Activated CD8-positive, alpha-beta memory T cell treated with anti-CD3 and anti-CD28 coated beads for 48 hours (primary cell): ENCODE data around the gene PCNX1.

Experiments
- DNase-seq, 3 experiments: peaks; one replicate each; pipeline ENCODE4 v3.0.0-alpha.2; 2020; ENCODE audit warnings: low read depth in 2 of 3, low spot score in 2 of 3

PCNX1 gene

GRCh38 chr14:70956511-70956910 lies 49.3 kb downstream of the PCNX1 start:
- DNase-seq: no peak

GRCh38 chr14:70957710-70958109 lies 50.5 kb downstream of the PCNX1 start:
- DNase-seq: no peak

GRCh38 chr14:70962935-70963334 lies 55.7 kb downstream of the PCNX1 start:
- DNase-seq: no peak

GRCh38 chr14:70964492-70964891 lies 57.2 kb downstream of the PCNX1 start:
- DNase-seq: no peak

GRCh38 chr14:70971560-70971959 lies 64.3 kb downstream of the PCNX1 start:
- DNase-seq: no peak

DNA sequence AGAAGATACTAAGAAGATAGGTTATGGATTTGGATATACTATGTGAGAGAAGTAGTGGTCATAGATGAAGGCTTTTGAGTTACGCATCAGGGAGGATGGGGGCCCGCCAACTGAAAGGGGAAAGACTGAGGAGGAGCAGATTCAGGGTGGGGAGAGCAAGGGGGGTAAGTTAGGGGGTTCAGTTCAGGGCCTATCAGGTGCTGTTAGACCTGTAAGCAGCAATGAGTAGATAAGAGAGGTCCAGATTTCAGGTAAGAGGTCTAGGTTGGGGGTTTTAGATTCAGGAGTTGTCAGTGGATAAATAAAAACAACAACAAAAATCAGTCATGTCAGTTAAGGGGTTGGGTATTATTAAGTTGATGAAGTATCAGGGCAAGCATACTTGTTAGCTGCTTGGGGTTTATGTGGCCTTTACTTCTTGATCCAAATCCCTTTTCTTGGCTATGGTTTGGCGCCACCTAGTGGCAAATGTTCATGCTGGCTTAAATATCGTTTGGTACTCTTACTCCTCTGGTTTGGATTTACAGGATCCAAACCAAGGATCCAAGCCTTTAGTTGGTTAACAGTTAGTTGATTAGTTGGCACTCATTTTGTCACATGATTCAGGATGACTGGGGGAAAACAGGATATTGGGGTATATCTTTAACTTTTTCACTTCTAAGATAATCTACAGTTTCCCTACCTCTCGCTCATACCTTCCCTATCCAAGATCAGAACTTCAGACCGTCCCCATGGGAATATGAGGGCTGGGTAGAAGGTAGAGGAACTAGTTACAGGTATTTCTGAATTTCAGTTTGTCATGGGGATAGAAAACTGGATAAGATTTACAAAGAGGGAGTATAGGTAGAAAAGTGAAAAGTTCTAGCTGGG lies 65.1 kb downstream of the PCNX1 start:
- DNase-seq: peak; percentile 47 to 86 (median 64)

DNA sequence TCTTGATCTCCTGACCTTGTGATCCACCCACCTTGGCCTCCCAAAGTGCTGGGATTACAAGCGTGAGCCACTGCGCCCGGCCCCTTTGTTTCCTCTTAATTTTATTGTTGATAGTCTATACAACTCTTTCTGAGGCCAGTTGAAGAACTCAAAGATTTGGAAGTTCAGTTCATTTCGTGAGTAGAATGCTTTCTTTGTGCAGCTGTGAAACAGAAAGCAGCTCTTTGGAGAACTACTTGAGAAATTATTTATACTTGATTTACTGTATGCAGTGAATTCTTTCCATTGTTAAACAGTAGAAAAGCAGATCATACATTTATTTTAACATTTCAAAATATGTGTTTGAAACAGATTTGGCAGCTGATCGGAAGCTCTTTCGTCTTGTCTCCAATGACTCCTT lies 69.3 kb downstream of the PCNX1 start:
- DNase-seq: no peak

DNA sequence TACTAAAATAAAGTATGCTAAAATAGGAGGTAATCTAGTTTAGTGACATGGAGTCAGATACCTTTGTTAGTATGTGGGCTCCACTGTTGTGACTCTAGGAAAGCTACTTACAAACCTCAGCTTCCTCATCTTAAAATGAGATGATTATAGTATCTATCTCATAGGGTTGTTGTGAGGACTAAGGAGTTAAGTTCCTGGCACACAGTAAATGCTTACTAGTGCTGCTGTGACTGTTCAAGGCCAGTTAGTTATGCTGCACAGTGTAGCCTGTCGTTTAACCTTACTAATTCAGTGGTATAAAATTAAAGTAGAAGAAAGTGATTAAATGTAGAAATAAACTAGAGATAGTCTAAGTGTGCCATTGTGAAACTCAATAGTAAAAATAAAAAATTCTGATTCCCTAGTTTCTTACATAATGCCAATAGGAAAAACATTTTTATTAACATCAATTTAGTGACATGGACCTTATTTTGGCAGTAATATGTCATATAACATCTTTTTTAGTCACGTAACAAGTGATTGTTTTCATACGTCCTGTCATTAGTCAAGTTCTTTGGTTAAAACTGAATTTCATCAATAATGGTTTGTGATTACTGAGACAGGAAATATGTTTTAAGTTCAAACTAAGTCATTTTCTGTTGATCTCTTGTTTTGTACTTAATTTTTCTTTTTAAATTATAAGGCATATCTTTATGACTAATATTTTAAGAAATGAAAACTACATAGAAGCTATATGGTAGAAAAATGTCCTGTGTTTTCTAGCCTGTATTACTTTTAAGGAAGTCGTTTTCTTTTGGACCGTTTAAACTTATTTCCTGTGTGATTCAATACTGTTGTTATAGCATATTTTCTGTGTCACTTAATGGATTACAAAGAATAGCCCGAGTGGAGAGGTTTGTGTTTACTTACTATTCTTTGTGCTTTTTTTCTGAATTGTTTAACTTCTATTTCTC lies 74.0 kb downstream of the PCNX1 start:
- no peak for DNase-seq

GRCh38 chr14:70982200-70982599 lies 74.9 kb downstream of the PCNX1 start:
- DNase-seq: no peak

DNA sequence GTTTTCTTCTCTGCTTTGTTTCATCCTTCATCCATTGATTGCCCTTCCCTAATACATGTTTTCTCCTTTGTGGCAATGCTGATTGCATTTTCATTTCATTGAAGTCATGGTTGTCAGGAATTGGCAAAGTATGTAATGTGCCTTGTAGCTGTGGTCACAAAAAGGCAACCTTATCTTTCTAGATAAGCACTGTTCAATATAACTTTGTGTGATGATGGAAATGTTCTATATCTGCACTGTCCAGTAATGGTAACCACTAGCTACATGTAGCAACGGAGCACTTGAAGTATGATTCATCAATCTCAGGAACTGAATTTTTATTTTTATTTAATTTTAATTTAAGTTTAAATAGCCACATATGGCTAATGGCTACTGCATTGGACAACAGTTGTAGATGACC lies 79.8 kb downstream of the PCNX1 start:
- no peak for DNase-seq

- no peak for DNase-seq
These were observed 81.2 kb downstream of the PCNX1 start for GRCh38 chr14:70988452-70988851.

DNA sequence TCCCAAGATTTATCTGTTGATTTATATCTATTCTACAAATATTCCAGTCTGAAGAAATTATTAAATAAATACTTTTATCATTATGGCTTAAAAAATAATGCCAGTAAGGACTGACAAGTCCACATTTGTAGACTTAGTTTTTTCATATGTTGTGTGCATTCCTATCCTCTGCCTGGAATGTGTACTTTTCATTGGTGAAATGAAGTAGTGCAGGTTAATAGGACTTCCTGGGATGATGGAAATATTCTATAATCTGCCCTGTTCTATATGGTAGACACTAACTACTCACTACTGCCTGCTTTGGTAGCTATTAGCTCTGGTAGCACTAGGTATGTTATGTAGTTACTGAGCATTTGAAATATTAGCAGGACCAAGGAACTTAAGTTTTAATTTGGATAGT lies 86.7 kb downstream of the PCNX1 start:
- DNase-seq: no peak

DNA sequence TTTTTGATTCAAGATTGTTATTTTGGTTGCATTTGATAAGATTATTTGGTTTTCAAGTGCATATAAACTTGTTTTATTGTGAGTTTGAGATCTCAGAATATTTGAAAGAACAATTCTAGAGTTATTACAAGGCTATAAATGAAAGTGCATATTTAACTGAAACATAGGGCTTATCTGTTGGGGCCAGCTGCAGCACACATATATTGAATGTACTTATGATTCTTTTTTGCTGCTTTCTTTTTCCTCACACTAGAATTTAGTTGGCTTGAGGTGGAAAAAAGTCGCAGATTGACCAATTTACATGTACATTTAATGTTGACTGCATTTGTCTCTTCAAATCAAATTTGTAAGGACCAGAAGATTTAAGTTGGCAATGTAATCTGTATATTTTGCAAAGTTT lies 88.0 kb downstream of the PCNX1 start:
- DNase-seq: no peak

DNA sequence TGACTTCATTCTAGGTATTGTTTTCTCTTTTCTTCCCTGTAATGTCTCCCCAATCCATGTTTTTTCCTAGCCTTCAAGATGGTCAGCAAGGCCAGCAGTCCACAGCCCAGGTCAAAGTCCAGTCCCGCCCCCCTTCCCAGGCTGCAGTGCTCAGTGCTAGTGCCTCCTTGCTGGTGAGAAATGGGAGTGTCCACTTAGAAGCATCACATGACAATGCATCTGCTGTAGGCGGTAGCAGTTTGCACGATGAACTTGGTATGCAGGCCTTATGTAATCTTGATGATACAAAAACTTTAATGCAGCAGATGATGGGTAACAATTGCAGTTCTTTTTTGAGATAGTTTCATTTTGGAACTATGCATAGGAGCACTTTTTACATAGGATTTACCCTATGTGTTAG lies 88.4 kb downstream of the PCNX1 start:
- DNase-seq: no peak

- no peak for DNase-seq
These were observed 91.9 kb downstream of the PCNX1 start for GRCh38 chr14:70999117-70999516.

DNA sequence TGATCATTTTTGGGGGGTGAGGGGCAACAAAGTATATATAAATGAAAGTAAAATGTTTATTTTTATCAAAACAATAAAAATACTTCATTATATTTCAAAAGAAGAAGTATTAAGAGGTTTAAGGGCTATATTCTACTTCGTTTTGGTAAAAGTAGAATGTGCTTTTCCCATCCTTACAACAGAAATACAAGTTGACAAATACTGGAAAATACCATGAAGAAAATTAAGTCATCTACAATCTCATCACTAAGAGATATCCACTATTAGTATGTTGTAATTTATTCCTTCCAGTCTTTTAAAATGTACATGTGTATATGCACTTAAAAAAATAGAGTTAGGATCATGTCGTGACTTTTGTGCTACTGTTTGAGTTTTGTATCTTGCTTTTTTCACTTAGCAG lies 92.8 kb downstream of the PCNX1 start:
- no peak for DNase-seq

GRCh38 chr14:71001742-71002141 lies 94.5 kb downstream of the PCNX1 start:
- no peak for DNase-seq

- DNase-seq: no peak
These were observed 95.9 kb downstream of the PCNX1 start for GRCh38 chr14:71003156-71003555.

DNA sequence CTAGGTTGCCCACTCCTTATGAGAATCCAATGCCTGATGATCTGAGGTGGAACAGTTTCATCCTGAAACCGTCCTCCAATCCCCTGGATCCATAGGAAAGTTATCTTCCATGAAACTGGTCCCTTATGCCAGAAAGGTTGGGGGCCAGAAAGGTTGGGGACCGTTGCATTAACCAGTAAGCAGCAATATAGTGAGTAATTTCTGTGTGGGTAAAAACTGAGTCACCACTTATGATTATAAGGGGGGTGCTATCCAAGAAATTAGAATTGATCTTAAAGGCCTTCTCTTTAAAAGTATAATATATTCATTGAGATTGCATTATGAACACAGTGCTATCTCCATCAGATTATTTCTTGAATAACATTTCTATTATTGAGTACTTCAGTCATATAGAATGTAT lies 97.2 kb downstream of the PCNX1 start:
- no peak for DNase-seq

- DNase-seq: no peak
These were observed 97.8 kb downstream of the PCNX1 start for GRCh38 chr14:71005076-71005475.

GRCh38 chr14:71006200-71006563 lies 98.9 kb downstream of the PCNX1 start:
- DNase-seq: no peak

DNA sequence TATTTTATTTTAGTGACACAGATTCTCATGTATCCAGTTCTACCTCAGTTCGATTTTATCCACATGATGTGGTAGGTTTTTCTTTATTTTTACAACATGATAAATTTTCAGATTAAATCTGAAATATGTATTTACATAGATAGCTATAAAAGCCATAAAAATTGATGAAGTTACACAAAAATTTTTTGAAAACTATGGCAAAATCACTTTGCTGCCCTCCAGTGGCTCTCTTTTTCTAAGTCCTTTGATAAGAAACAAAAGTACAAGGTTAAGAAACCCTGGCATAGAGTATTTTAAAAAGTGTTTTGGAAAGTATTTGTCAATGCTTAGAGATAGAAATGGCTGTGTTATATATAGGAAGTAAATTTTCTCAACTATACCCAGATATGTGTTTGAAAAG lies 104.2 kb downstream of the PCNX1 start:
- no peak for DNase-seq
